Immature natural killer cell (primary cell): ENCODE results near the gene RSPH1. TPM values are rescaled to one million over a fixed set of nuclear protein-coding genes. Genes with fewer than 3 reads are reported as not detected.

Experiments
- DNase-seq, 3 donors: peaks; one replicate each; pipeline ENCODE4 v3.0.0; 2022; ENCODE audit warnings: mixed read lengths in 1 of 3
- H3K27ac Mint-ChIP-seq, 6 donors: one replicate each; pipeline ENCODE4 v1.8.0; 2020; ENCODE audit warnings: mixed read lengths in 6 of 6, mild to moderate bottlenecking in 5 of 6, inconsistent platforms in 4 of 6, moderate library complexity in 3 of 6
- H3K27me3 Mint-ChIP-seq, 3 donors: one replicate each; pipeline ENCODE4 v1.8.0; 2020 to 2021; ENCODE audit warnings: low read depth in 3 of 3, mild to moderate bottlenecking in 3 of 3, mixed read lengths in 3 of 3, moderate library complexity in 3 of 3, inconsistent platforms in 1 of 3
- H3K36me3 Mint-ChIP-seq, 3 donors: one replicate each; pipeline ENCODE4 v1.8.0; 2020; ENCODE audit warnings: mixed read lengths in 3 of 3, inconsistent platforms in 2 of 3, mild to moderate bottlenecking in 2 of 3
- H3K4me1 Mint-ChIP-seq, 2 donors: one replicate each; pipeline ENCODE4 v1.8.0; 2020; ENCODE audit warnings: inconsistent platforms in 2 of 2, mild to moderate bottlenecking in 2 of 2, mixed read lengths in 2 of 2, moderate library complexity in 1 of 2
- H3K4me3 Mint-ChIP-seq, 5 donors: one replicate each; pipeline ENCODE4 v1.8.0; 2020; ENCODE audit warnings: mild to moderate bottlenecking in 5 of 5, mixed read lengths in 5 of 5, inconsistent platforms in 3 of 5, moderate library complexity in 3 of 5
- H3K9me3 Mint-ChIP-seq, 6 donors: one replicate each; pipeline ENCODE4 v1.8.0; 2020; ENCODE audit warnings: mild to moderate bottlenecking in 6 of 6, mixed read lengths in 6 of 6, inconsistent platforms in 4 of 6, moderate library complexity in 3 of 6
- polyA plus RNA-seq, 3 donors: library from polyadenylated mRNA; unstranded; fragments of 300-500 nt; fragmentation: Illumina TruSeq; gene quantifications; one replicate each; pipeline ENCODE4 v1.2.3, GENCODE V29; 2021

RSPH1 gene
- polyA plus RNA-seq, 3 donors from 2014 or later: 0.37 TPM; not detected in 2

DNA sequence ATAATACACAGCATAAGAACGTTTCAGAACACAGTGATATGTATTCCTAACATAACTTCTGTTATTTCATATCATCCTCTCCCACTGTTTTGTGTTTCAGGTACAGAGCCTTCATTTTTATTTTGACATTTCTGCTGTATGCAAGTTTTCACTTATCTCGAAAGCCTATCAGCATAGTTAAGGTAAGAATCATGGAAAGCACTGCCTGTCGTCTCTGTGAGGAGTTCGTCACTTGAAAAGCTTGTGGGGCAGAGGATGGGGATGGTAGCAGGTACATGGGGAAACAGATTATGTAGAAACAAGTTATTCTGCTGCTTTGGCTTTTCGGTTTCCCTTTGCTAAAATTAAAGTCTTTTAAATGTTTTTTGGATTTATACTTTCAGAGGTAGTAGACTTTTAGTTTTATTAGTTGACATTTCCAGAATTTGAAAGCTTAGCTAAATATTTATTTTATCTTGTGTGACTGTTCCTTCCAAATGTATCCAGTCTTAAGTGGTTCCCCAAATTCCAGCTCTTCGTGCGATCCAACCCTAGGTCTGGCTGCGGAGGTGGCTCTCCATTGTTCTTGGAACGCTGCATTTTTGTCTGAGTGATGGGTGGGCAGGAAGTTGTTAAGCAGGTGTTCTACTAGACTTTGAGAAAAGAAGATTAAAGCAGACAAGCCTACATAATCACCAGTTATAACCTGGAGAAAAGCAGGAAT lies 29.8 kb upstream of the RSPH1 start:
- Mint-ChIP-seq H3K4me3 (peak overlapping the region in 1 of 5 donors; percentile 17), H3K27ac (peak overlapping the region; percentile 20 to 86 (median 78)), H3K36me3 (peaks cover 4 to 17% (median 13%) of the 10 kb centered on the region in 3 donors), H3K27me3 (peaks cover 4 to 10% (median 4%) of the 10 kb centered on the region in 3 donors), H3K4me1 (peaks cover 47 to 50% of the 10 kb centered on the region in 2 donors), H3K9me3 (no peaks in the 10 kb centered on the region)
- no peak for DNase-seq

DNA sequence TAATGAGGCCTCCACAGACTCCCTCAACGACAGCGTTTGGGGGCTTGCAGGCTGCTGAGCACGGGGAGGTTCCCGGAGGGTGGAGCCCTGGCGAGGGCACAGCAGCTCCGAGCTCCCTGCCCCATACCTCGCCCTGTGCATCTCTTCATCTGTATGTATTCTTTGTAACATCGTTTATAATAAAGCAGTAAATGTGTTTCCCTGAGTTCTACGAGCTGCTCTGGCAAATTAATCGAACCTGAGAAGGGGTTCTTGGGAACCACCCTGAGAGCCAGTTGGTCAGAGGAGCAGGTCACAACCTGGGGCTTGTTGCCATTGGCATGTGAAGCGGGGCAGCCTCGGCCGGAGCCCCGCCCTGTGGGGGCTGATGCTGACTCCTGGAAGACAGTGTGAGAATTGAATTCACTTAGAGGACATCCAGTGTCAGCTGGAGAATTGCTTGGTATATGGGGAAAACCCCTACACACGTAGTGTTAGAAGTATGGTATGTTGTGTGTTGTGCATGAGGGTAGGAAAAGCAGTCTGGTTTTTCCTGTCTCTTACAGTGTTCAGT lies 29.1 kb upstream of the RSPH1 start:
- Mint-ChIP-seq H3K9me3 (no peaks in the 10 kb centered on the region), H3K36me3 (peaks cover 12 to 21% (median 19%) of the 10 kb centered on the region in 3 donors), H3K4me3 (peak overlapping the region in 4 of 5 donors; percentile 72 to 78 (median 77)), H3K27ac (peak overlapping the region; percentile 80 to 87 (median 86)), H3K4me1 (peaks cover 47% of the 10 kb centered on the region in 2 donors), H3K27me3 (peaks cover 4 to 7% (median 4%) of the 10 kb centered on the region in 3 donors)
- DNase-seq: no peak

DNA sequence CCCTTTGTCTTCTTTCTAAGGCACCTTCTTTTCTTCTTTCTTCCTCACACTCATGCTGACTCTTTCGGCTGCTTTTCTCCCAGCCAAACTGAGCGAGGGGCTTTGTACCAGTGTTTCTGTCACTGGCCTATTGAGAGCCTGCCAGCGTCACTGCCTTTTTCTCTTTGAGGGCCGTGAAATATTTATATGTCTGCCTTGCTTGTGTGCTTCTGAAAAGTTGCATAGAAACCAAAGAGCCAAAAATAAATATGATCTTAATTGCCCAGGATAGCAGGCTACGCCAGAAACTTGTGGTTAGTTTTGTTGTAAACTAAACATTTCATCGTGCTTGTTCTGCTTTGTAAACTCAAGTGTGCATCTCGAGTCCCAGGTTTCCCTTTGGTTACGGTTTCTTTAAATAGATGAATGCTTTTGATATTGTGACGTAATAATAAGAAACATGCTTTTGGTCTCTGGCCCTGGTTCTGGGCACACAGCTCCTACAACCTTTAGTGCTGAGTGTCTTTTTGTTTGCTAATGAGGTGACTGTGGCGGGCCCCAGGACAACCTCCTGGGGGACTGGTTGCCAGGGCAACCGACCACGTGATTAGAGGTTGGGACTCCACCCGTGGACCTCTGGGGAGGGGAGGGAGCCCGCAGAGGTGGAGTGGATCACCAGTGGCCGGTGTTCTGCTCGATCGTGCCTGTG lies 28.5 kb upstream of the RSPH1 start:
- peaks cover 45 to 47% of the 10 kb centered on the region in 2 donors for H3K4me1 Mint-ChIP-seq
- peak overlapping the region in 4 of 5 donors; percentile 72 to 78 (median 77) for H3K4me3 Mint-ChIP-seq
- peaks cover 4 to 7% (median 4%) of the 10 kb centered on the region in 3 donors for H3K27me3 Mint-ChIP-seq
- H3K27ac Mint-ChIP-seq: peak overlapping the region; percentile 80 to 87 (median 86)
- H3K9me3 Mint-ChIP-seq: no peaks in the 10 kb centered on the region
- peaks cover 18 to 27% (median 25%) of the 10 kb centered on the region in 3 donors for H3K36me3 Mint-ChIP-seq
- peak; percentile 68 to 75 (median 69) for DNase-seq

DNA sequence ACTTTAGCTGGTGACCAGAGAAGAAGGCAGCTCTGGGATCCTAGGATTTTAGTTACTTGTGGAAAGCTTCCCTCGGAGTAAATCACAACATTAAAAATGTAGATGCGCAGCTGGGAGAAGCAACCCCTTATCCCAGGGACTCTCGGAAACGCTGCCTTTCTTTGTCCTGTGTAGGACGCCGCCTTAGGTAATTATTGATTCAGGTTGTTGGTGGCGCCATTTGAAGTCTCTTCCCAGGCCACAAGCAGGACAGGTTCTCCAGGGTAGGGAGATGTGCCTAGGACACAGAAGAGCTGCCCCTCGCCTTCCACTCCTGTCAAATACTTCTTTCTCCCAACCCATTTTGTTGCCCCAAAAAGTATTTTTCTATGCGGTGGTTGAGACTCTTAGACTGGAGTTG lies 27.9 kb upstream of the RSPH1 start:
- peak overlapping the region; percentile 80 to 87 (median 86) for H3K27ac Mint-ChIP-seq
- H3K4me3 Mint-ChIP-seq: peak overlapping the region in 2 of 5 donors; percentile 72 to 78

DNA sequence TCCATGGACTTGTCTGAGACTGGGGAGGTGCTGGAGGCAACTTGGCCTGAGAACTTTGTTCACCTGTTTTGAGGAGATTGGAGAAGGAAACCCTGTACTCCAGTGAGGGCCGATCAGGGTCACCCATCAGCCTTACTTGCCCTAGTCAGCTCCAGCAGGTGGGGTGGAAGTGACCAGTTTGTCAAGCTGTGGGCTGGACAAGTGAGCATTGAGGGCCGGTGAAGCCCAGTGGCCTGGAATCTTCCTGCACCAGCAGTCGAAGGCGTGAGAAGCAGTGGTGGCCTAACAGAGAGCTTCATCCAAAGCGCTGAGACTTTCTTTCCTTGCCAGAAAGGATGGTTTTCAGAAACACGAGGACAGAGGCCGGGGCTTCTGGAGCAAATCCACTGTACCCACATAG lies 27.2 kb upstream of the RSPH1 start:
- no peak overlapping the region for H3K4me3 Mint-ChIP-seq
- H3K36me3 Mint-ChIP-seq: peaks cover 18 to 35% (median 34%) of the 10 kb centered on the region in 3 donors
- H3K27ac Mint-ChIP-seq: peak overlapping the region in 2 of 6 donors; percentile 28 to 36
- H3K4me1 Mint-ChIP-seq: peaks cover 38 to 40% of the 10 kb centered on the region in 2 donors
- H3K9me3 Mint-ChIP-seq: no peaks in the 10 kb centered on the region
- DNase-seq: no peak
- H3K27me3 Mint-ChIP-seq: peaks cover 4 to 7% (median 4%) of the 10 kb centered on the region in 3 donors

More for the DNA sequence above, 27.9 kb upstream of the RSPH1 start:
- H3K36me3 Mint-ChIP-seq: peaks cover 18 to 33% (median 30%) of the 10 kb centered on the region in 3 donors
- no peak for DNase-seq
- no peaks in the 10 kb centered on the region for H3K9me3 Mint-ChIP-seq
- H3K4me1 Mint-ChIP-seq: peaks cover 43 to 47% of the 10 kb centered on the region in 2 donors
- peaks cover 4 to 7% (median 4%) of the 10 kb centered on the region in 3 donors for H3K27me3 Mint-ChIP-seq

DNA sequence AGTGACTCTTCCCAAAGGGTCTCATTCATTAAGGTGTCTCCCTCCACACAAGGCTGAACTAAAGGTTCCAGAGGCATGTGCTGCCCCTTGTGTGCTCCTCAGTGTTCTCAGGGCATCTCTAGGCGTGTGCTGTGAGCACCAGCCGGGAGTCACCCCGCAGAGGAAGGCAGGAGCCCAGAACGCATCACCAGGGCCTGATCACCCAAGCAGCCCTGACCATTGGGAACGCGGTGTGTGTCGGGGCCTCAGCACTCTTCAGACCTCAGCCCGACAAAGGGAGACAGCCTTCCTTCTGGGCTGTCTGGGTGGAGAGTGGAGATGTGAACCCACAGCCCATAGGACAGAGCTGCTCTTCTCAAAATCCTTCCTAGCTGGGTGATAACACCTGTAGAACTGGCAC lies 26.7 kb upstream of the RSPH1 start:
- no peaks in the 10 kb centered on the region for H3K9me3 Mint-ChIP-seq
- no peak for DNase-seq
- peaks cover 4 to 7% (median 5%) of the 10 kb centered on the region in 3 donors for H3K27me3 Mint-ChIP-seq
- peaks cover 23 to 36% (median 35%) of the 10 kb centered on the region in 3 donors for H3K36me3 Mint-ChIP-seq
- H3K27ac Mint-ChIP-seq: peak overlapping the region in 1 of 6 donors; percentile 36
- no peak overlapping the region for H3K4me3 Mint-ChIP-seq
- peaks cover 34 to 35% of the 10 kb centered on the region in 2 donors for H3K4me1 Mint-ChIP-seq

DNA sequence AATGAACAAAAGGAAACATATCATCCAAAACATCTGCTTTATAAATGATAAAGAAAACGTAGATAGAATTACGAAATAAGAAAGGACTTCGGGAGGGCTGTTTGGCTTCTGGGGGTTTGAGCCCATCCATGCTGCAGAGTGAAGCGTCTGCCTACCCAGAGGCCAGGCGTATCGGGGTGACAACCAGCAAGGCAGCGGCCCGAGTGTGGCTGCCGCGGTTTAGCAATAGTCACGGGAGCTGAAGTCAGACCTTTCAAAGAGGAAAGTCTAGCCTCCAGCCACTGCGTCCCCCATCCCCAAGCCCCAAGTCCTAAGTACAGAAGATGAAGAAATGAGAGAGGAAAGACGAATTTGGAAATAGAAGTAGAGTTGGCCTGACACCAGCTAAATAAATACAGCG lies 26.2 kb upstream of the RSPH1 start:
- Mint-ChIP-seq H3K27me3 (peaks cover 4 to 7% (median 5%) of the 10 kb centered on the region in 3 donors), H3K27ac (peak overlapping the region in 1 of 6 donors; percentile 34), H3K4me1 (peaks cover 29 to 30% of the 10 kb centered on the region in 2 donors), H3K9me3 (no peaks in the 10 kb centered on the region), H3K36me3 (peaks cover 27 to 36% (median 35%) of the 10 kb centered on the region in 3 donors), H3K4me3 (no peak overlapping the region)
- no peak for DNase-seq

DNA sequence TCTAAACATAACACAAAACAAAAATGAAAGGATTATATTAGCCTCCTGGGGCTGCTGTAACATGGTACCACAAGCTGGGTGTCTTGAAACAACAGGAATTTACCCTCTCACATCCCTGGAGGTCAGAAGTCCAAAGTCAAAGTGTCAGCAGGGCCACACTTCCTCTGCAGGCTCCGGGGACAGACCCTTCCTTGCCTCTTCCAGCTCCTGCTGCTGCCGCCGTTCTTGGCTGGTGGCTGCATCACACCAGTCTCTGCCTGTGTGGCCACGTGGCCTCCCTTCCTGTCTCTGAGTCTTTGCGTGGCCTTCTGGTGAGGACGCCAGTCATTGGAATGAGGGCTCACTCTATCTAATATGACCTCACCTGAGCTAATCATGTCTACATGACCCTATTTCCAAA lies 25.8 kb upstream of the RSPH1 start:
- Mint-ChIP-seq H3K36me3 (peaks cover 31 to 40% (median 37%) of the 10 kb centered on the region in 3 donors), H3K27ac (peak overlapping the region in 1 of 6 donors; percentile 34), H3K27me3 (peaks cover 4 to 7% (median 5%) of the 10 kb centered on the region in 3 donors), H3K9me3 (no peaks in the 10 kb centered on the region), H3K4me3 (no peak overlapping the region), H3K4me1 (peaks cover 24 to 26% of the 10 kb centered on the region in 2 donors)
- no peak for DNase-seq

DNA sequence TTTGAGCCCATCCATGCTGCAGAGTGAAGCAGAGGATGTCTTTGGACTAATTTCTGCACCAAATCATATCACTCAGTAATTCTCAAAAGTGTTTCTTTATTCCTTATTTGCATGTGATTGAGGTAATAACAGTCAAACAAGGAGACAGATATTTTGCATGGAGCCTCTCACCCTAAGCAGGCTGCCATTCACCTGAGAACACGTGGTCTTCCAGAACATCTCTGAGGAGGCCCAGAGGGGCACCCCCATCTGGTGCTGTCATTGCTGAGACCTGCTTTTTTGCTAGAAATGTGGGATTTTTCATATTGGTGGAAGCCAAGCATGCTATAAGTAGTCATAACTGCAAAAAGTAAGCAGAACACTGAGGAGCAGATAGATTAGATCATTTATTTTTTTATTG lies 25.4 kb upstream of the RSPH1 start:
- peaks cover 32 to 40% (median 40%) of the 10 kb centered on the region in 3 donors for H3K36me3 Mint-ChIP-seq

DNA sequence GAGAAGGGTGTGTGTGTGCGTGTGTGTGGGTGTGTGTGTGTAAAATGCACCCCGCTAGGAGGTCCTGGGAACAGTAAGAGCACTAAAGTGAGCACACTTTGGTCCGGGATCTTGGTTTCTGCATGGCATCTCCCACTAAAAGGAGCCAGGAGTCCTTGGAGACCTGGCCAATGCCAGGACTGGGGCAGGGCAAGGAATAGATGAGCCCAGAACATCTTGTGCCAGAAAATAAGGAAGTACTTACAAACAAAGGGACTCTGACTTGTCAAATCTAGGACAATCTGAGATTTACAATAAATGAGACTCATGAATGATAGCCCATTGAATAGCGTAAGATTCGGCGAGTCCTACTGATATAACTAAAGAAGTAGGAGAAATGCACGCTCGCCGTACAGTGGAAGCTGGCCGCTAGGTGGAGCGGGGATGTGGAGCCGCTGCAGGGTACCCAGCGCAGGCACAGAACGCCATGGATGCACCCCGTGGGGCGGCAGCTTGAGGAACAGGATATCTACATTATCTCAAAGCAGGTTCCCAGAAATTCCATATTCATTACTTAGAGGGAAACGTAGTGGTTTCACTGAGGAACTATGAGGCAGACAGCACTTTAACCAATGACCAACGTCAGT lies 24.7 kb upstream of the RSPH1 start:
- Mint-ChIP-seq H3K27me3 (peaks cover 4 to 7% (median 5%) of the 10 kb centered on the region in 3 donors), H3K36me3 (peaks cover 32 to 40% (median 40%) of the 10 kb centered on the region in 3 donors), H3K9me3 (no peaks in the 10 kb centered on the region), H3K4me3 (no peak overlapping the region), H3K4me1 (peaks cover 18 to 21% of the 10 kb centered on the region in 2 donors), H3K27ac (peak overlapping the region in 1 of 6 donors; percentile 25)
- DNase-seq: no peak

More for the DNA sequence above, 25.4 kb upstream of the RSPH1 start:
- H3K9me3 Mint-ChIP-seq: no peaks in the 10 kb centered on the region
- H3K27me3 Mint-ChIP-seq: peaks cover 4 to 7% (median 5%) of the 10 kb centered on the region in 3 donors
- no peak for DNase-seq
- no peak overlapping the region for H3K4me3 Mint-ChIP-seq
- no peak overlapping the region for H3K27ac Mint-ChIP-seq
- H3K4me1 Mint-ChIP-seq: peaks cover 21 to 22% of the 10 kb centered on the region in 2 donors

DNA sequence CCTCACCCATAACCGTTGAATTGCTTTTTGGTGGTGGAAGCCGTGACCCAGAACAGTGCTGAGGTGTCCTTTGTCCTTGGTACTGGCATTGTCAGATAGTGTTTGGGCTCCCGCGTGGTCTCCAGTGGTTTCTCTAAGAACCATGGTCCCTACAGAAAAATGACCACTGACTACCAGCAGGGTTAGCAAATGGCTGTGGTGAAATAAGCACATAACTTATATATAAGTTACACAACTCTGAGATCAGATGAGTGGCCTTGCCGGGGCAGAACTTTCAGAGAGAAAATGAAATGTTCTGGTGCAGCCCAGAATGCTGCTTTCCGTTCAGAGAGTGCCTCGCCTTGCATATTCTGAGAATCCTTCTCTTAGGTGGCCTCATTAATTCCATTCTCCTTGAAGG lies 22.6 kb upstream of the RSPH1 start:
- Mint-ChIP-seq H3K4me1 (peaks cover 13% of the 10 kb centered on the region in 2 donors), H3K27me3 (peaks cover 2% of the 10 kb centered on the region in 3 donors), H3K4me3 (no peak overlapping the region), H3K36me3 (peaks cover 32 to 40% (median 33%) of the 10 kb centered on the region in 3 donors), H3K27ac (no peak overlapping the region), H3K9me3 (no peaks in the 10 kb centered on the region)
- DNase-seq: no peak

DNA sequence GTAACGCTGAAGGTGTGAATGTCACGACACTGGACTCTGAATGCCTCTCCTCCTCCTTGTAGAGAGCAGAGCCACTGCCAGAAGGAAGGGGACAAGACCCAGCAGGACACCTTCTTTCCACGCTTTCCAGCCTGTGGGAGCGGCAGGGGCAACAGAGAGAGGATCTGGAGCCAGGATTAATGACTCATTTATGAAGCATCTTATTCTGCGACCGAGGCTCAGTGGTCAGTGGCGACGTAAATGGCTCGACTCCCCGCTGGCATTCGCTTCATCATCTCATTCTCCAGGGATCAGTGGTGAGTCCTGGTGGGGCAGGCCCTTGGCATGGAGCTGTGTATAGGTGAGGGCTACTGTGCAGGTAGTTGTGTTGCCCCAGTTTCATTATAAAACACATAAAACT lies 22.2 kb upstream of the RSPH1 start:
- H3K36me3 Mint-ChIP-seq: peaks cover 32 to 39% (median 33%) of the 10 kb centered on the region in 3 donors
- H3K27ac Mint-ChIP-seq: peak overlapping the region in 1 of 6 donors; percentile 24

More for the DNA sequence above, 22.2 kb upstream of the RSPH1 start:
- Mint-ChIP-seq H3K4me1 (peaks cover 13% of the 10 kb centered on the region in 2 donors), H3K4me3 (no peak overlapping the region), H3K9me3 (no peaks in the 10 kb centered on the region), H3K27me3 (peaks cover 2% of the 10 kb centered on the region in 3 donors)
- no peak for DNase-seq
